Upper lobe of left lung (tissue), 4 donors: ENCODE results near the gene MRM1.

Source experiments
- EP300 ChIP-seq, 4 donors: sonication (generic); formaldehyde crosslinking; IDR thresholded peaks; one replicate each; pipeline ENCODE4 v1.5.1; 2017; ENCODE audit warnings: antibody characterized with exemption in 4 of 4, control low read depth in 2 of 4
- POLR2A ChIP-seq, 4 donors: fragments of 450-650 bp; IDR thresholded peaks; one replicate each; pipeline ENCODE4 v1.5.1; 2016 to 2017; ENCODE audit warnings: antibody characterized with exemption in 4 of 4, mild to moderate bottlenecking in 2 of 4
- POLR2AphosphoS5 ChIP-seq, 2 donors: sonication (generic); formaldehyde crosslinking; IDR thresholded peaks; one replicate each; pipeline ENCODE4 v1.5.1; 2017; ENCODE audit warnings: antibody characterized with exemption in 2 of 2
- TF ChIP-seq, protein P1 (sequence below), 6 experiments: fragments of 450-650 bp in 4 of 6; fragments of 200-600 bp in 2 of 6; sonication (generic) in 2 of 6; IDR thresholded peaks; one replicate each; pipeline ENCODE4 v1.5.1; 2016 to 2019; ENCODE audit warnings: antibody characterized with exemption in 6 of 6

DNA sequence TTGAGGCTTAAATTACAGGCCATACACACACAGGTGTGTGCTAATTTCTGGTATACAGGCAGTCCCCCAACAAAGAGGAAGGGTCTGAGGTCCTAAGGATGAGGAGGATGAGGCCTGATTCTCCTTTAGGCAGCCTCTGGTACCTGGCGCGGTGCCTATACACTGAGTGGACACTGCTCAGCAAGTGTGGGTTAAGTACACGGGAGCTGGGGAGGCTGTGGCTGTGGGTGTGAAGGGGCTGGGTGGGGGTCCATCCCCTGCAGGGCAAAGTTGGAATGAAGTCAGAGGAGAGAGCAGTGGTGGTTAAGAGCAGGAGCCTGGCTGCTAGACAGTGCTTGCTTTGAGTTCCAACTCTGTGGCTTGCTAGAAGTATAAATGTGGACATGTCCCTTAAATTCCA lies 10.9 kb downstream of the MRM1 start:
- no peak for TF ChIP-seq POLR2A (IDR thresholded peaks at IDR 0.05)
- TF ChIP-seq, protein P1, sequence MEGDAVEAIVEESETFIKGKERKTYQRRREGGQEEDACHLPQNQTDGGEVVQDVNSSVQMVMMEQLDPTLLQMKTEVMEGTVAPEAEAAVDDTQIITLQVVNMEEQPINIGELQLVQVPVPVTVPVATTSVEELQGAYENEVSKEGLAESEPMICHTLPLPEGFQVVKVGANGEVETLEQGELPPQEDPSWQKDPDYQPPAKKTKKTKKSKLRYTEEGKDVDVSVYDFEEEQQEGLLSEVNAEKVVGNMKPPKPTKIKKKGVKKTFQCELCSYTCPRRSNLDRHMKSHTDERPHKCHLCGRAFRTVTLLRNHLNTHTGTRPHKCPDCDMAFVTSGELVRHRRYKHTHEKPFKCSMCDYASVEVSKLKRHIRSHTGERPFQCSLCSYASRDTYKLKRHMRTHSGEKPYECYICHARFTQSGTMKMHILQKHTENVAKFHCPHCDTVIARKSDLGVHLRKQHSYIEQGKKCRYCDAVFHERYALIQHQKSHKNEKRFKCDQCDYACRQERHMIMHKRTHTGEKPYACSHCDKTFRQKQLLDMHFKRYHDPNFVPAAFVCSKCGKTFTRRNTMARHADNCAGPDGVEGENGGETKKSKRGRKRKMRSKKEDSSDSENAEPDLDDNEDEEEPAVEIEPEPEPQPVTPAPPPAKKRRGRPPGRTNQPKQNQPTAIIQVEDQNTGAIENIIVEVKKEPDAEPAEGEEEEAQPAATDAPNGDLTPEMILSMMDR (IDR thresholded peaks at IDR 0.05) = no peak
- TF ChIP-seq POLR2AphosphoS5 (IDR thresholded peaks at IDR 0.05) = no peak
- TF ChIP-seq EP300 (IDR thresholded peaks at IDR 0.05) = no peak
